ENCODE results near the gene ALKBH8.
A peak's percentile ranks its signal among the peaks of the same experiment; 100 is the strongest.
"Not testable (repeated sequence)": the region's sequence is repeated elsewhere in the genome, so short reads cannot be mapped to it uniquely, and the experiment has no call there.

ALKBH8 gene

GRCh38 chr11:107591378-107592230, 26.1 kb upstream of the ALKBH8 start:
- H3K4me3 ChIP-seq (ENCODE audit: low read length): peak overlapping the region; percentile 65
- DNase-seq (ENCODE audit: low read depth): no peak
- TF ChIP-seq CTCF (conservative IDR thresholded peaks at IDR 0.05; ENCODE audit: low read depth, low read length): no peak

- H3K4me3 ChIP-seq (ENCODE audit: low read length): peak within 1 kb of the TSS; percentile 65
- TF ChIP-seq CTCF (conservative IDR thresholded peaks at IDR 0.05; ENCODE audit: low read depth, low read length): no peak
- no peak for DNase-seq (ENCODE audit: low read depth)
These were observed 25.2 kb upstream of the ALKBH8 start, which contains the start of gene ELMOD1 for GRCh38 chr11:107590460-107591377. TSS of gene ELMOD1 (plus strand) at chr11:107591147. CDS start at chr11:107618190, 27,043 bp downstream.

GRCh38 chr11:107587306-107587979, 21.9 kb upstream of the ALKBH8 start:
- no peak for TF ChIP-seq CTCF (conservative IDR thresholded peaks at IDR 0.05; ENCODE audit: low read depth, low read length)
- no peak for DNase-seq (ENCODE audit: low read depth)
- no peak overlapping the region for H3K4me3 ChIP-seq (ENCODE audit: low read length)

GRCh38 chr11:107583629-107584195, 18.2 kb upstream of the ALKBH8 start:
- DNase-seq (ENCODE audit: low read depth): no peak
- no peak overlapping the region for H3K4me3 ChIP-seq (ENCODE audit: low read length)
- no peak for TF ChIP-seq CTCF (conservative IDR thresholded peaks at IDR 0.05; ENCODE audit: low read depth, low read length)

GRCh38 chr11:107581147-107581546, 15.6 kb upstream of the ALKBH8 start:
- DNase-seq (ENCODE audit: low read depth): no peak
- no peak for TF ChIP-seq CTCF (conservative IDR thresholded peaks at IDR 0.05; ENCODE audit: low read depth, low read length)
- H3K4me3 ChIP-seq (ENCODE audit: low read length): no peak overlapping the region

- H3K4me3 ChIP-seq (ENCODE audit: low read length); DNase-seq (ENCODE audit: low read depth): not testable (repeated sequence)
These were observed 13.6 kb upstream of the ALKBH8 start for GRCh38 chr11:107579169-107579568.

GRCh38 chr11:107577346-107577711, 11.8 kb upstream of the ALKBH8 start:
- H3K4me3 ChIP-seq (ENCODE audit: low read length): no peak overlapping the region
- DNase-seq (ENCODE audit: low read depth): no peak
- TF ChIP-seq CTCF (conservative IDR thresholded peaks at IDR 0.05; ENCODE audit: low read depth, low read length): no peak
